Muscle of back (tissue), 11 donors: ENCODE measurements around the gene CYP19A1. TPM values are rescaled to one million over a fixed set of nuclear protein-coding genes. Genes with fewer than 3 reads are reported as not detected.

Experiments used
- DNase-seq, 3 donors: peaks; one replicate each; pipeline versions ENCODE4 v3.0.0 to v3.0.0-alpha.2; 2013
- polyA plus RNA-seq, 10 donors: library from polyadenylated mRNA; unstranded; fragments of 120-200 nt; gene quantifications; one replicate each; pipeline ENCODE4 v1.2.1, GENCODE V29; 2013; ENCODE audit not compliant: insufficient read length in 10 of 10

The CYP19A1 gene
- polyA plus RNA-seq, 10 donors = 0.42 to 1.8 (median 0.80) TPM

DNA sequence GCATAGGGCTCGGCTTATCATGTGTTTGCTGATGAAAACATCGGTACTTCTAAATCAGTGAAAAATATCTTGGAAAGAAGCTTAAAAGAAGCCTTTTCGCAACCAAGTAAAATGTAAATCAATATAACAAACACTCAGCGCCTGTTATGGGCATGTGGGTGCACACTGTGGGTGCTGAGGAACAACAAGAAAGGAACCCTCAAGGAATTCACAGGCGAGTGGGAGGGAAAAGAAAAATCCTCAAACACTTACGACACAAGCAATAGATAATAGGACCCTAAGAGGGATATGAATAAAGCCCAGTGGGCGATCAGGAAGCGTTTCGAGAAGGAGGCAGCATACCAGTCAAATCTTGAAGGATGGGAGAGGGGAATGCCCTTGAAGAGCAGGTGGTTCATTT lies 25.0 kb upstream of the CYP19A1 start:
- DNase-seq = no peak

DNA sequence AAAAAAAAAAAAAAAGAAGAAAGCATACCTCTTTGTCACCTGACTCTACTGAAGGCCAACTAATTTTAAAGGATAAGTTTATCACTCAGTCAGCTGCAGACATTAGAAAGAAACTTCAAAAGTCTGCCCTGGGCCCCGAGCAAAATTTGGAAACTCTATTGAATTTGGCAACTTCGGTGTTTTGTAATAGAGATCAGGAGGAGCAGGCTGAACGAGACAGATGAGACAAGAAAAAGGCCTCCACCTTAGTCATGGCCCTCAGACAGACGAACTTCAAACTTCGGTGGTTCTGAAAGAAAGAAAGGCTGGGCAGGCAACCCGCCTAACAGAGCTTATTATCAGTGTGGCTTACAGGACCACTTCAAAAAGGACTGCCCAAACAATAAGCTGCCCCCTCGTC lies 21.6 kb upstream of the CYP19A1 start:
- no peak for DNase-seq

DNA sequence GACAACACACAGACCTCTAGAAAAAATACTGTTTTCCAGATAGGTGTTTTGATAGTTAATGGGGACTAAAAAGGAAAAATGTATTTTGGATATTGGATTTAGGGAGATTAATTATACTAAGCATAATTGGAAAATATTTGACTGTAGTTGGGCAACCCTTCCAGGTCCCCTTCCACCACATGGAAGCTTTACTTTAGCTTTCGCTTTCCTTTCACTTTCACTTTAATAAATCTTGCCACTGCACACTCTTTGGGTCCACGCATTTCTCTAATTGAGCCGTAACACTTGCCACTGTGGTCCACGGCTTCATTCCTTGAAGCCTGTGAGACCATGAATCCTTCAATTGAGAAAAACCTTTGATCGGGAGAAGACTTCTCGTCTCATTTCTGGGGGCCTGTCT lies 18.6 kb upstream of the CYP19A1 start:
- no peak for DNase-seq

DNA sequence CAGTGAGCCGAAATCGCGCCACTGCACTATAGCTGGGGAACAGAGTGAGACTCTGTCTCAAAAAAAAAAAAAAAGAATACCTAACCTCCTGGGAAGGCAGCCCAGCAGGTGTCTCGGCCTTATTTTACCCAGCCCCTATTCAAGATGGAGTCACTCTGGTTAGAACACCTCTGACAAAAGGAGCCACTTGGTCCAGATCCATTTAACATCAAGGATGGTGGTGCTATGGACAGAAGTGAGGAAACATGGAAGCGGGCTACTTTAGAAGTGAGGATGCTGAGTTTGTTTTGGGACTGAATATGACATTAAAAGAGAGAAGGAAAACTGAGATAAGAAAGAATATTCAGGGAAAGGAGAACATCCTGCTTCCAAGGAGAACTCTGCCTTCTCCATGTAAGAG lies 17.8 kb upstream of the CYP19A1 start:
- DNase-seq = no peak

DNA sequence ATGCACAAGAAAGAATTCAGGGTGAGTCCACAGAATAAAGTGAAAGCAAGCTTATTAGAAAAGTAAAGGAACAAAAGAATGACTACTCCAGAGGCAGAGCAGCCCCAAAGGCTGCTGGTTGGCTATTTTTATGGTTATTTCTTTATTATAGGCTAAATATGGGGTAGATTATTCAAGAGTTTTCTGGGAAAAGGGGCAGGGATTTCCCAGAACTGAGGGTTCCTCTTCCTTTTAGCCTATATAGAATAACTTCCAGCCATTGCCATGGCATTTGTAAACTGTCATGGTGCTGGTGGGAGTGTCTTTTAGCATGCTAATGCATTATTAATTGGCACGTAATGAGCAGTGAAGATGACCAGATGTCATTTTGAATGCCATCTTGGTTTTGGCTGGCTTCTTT lies 16.7 kb upstream of the CYP19A1 start:
- DNase-seq = no peak

DNA sequence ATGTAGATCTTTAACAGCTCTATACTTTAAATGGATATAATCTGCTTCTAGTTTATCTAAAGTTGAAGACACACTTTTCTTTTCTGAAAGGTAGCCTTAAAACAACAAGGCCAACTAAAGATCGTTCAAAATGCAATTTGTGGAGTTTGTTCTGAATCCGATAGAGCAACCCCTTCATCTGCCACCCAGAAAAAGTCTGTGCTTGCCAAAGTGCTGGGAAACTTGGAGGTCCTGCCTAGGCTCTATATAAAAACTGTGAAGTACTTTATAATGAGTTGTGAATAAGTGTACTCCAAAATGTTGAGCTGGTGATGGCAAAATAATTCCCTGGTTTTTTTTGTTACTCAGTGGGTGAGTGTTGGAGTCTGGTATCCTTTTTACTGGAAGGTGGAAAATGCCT lies 15.6 kb upstream of the CYP19A1 start:
- DNase-seq = no peak

DNA sequence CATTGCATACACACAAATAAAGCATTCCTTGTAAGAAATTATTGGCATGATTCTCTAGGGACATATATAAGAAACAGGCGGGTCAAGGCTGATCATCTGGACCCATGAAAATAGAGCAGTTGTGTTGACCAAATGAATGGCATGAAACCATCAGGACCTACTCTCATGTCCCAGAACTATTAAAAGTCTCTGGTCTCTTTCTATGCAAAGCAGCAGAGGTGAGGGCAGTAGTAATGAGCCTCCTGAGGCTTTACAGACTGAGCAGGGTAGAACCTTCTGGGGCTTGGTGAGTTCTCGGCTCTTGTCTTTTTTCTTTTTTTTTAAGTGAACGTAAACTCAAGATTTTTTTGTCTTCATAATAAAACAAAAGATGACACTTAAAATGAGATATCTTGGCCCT lies 12.3 kb upstream of the CYP19A1 start:
- no peak for DNase-seq

DNA sequence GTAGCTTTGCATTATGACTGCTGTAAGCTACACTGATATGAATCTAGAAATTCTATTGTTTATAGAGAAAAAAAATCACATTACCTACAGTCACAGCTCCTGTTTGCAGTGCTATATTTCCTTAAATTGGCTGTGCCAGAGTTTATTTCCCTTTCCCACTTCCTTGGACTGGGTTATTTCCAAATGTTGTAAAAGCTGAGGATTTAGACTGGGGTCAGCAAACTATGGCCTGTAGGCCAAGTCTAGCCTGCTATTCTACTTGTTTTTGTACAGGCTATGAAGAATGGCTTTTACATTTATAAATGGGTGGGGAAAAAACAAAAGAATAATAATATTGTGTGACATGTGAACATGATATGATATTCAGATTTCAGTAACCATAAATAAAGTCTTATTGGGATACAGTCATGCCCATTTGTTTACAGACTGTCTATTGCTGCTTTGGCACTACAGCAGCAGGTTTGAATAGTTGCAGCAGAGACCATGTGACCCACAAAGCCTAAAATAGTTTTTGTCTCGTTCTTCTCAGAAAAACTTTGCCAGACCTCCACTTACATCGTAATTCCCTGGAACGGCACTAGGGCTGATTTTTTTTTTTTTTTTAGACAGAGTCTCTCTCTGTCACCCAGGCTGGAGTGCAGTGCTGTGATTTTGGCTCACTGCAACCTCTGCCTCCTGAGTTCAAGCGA lies 10.9 kb upstream of the CYP19A1 start:
- peak in 1 of 3 donors; percentile 61 for DNase-seq

DNA sequence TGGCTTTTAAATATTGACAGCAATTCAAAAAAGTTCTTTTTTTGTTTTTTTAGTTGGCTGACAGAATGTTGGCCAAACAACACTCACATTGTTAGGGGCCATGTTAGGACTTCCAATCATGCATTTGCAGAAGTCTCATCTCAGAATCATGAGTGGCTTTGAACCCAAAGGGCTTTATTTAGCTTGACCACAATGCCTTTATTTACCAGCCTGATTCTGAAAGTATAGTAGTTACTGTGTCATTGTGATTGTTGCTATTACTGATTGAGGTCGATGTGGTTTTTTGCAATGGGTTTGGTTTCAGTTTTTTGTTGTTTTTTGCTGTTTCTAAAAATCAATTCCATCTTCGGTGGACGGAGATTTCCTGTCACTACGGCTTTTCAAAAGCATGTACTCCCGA lies 10.3 kb upstream of the CYP19A1 start:
- no peak for DNase-seq

DNA sequence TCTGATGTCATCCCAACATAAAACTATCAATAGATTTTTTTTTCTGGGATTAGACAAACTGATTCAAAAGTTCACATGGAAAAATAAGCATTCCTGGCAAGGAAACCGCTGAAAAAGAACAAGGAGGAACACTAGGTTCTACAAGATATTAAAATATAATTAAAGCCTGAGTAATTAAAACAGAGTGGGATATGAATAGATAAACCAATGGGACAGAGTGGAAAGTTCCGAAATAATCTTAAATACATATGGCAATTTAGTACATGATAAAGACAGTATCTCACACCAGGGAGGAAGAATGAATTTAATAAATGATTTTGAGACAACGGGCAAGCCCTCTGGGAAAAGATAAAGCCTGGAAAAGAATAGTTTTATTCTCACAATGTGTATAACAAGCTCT lies 7.7 kb upstream of the CYP19A1 start:
- DNase-seq = peak in 1 of 3 donors; percentile 57

DNA sequence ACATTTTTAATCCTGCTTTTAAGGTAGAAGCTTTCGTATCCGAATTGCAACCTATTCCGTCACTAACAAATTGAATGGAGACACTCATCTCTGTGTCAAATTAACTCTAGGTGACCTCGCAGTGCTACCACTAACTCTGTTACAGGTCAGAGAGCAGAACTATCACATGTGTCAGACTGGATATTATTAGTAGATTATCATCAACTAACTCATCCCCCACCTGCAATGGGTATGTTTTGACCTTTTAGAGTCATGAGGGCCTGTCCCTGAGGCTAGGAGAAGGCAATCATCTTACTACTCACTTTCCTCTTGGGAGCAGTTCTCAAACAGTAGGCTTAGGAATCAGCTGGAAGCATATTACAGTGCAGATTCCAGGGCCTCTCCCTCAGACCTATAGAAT lies 5.1 kb upstream of the CYP19A1 start:
- no peak for DNase-seq

DNA sequence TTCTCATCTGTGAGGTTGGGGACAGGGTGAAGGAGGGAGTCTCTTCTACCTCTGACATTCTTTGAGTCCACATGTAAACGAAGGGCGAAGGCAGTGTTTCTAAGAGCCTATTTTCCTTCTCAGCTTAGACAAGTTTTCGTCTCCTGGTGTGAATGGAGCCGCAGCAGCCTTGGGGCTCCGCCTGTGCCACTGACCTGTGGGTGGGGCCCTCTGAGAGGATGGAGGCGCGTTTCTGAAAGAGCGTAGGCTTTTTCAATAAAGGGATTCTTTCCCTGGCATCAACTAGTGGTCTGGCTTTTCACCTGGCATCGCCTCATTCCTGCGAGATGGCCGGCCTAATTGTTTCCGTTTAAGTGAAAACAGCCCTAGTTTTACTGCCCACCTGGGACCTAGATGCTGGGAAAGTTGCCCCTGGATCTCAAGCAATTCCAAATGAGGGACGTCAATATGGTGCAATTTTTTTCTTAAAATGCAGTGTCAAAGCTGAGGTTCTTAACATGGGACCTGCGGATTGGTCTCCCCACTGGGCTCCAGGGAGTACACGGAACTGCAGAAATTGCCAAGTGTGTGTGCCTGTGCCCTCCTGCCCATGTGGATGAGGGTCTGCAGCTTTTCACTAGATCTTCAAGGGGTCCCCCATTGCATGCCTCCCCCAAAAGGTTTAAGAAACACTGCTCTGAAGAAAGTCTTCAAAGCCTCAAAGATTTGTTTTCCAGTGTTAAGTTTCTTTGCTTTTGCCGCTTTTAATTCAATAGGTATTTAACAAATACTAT lies 4.0 kb upstream of the CYP19A1 start:
- DNase-seq = peak in 1 of 3 donors; percentile 58

DNA sequence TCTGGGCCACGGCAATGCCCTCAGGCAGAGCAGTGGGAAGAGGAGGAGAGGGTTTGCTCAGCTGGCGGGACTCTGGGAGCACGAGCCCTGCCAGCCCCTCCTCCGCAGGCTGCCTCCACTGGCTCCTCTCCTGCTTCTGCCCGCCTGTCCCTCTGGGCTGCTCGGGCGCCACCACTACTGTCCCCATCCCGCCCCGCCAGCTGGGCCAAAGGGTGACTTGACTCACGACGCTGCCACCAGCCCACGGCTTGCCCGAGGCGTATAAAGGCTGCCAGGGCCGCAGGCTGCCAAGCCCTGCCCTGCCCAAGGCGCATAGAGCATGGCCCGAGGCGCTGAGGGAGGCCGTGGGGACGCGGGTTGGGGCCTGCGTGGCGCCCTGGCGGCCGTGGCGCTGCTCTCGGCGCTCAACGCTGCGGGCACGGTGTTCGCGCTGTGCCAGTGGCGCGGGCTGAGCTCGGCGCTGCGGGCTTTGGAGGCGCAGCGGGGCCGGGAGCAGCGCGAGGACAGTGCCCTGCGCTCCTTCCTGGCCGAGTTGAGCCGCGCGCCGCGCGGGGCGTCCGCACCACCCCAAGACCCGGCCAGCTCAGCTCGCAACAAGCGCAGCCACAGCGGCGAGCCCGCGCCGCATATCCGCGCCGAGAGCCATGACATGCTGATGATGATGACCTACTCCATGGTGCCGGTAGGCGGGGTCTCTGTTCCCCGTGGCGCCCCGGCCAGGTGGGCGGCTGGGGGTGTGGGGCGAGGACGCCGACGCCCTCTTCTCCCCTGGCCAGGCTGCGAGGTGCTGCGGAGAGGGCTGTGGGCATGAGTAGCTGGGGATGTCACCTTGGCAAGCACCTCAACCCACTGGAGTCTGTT lies 3.2 kb upstream of the CYP19A1 start, which contains the start of gene GLDN:
Gene GLDN (plus strand): TSS at position 290 of the 861 bp plus-strand sequence. CDS start 30 bp downstream, at position 320.
- peak in 2 of 3 donors; percentile 47 to 74 for DNase-seq

DNA sequence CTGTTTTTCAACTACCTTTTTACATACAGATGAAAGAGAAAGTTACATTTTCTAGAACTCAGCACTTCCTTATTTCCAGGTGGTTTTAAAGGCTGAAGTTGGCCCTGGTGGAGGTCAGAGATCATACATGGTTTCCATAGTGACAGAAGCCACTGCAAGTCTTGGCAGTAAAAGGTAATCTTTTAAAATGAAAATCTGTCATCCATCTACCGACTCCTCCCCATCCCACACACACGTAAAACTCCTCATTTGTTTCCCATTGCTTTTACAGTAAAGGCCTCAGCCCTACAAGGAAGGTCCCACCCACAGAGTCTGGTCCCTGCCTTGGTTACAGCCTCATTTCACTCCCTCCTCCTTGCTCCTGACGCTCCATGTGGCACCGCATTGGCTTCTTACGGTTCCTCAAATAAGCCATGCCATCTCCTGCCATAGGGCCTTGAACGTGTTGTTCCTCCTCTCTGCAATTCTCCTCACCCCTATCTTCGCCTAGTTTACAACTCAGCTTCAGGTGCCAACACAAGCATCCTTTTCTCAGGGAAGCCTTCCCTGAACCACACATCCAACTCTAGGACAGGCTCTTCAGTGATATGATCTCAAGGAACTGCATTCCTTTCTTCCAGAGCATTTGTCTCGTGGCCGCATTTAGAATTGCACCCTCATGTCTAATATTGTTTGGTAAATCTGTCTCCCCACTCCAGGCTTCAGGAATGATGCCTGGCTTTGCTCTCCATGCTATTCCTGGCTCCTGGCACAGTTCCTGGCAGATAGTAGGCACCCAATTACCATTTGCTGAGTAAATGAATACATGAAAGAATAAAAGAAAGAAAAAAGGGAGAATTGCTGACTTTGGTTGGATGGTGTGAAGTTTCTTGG lies 2.6 kb downstream of the CYP19A1 start:
- no peak for DNase-seq

DNA sequence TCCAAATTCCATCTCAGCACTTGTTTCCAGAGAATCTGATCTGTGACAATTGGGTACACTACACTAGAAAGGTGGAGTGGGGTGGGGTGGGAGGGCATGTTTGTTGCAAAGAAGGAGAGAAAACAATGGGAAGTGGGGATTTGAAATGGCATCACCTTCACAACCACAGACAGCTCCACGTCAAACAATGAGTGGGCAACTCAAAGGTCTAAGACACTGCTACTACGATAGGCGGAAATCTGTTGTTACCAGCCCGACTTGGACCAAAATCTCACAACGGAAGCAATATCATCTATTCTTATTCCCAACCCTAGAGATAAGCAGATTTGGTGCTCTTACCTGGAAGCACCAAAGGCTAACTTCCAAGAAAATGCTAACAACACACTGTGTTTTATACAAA lies 3.3 kb downstream of the CYP19A1 start:
- no peak for DNase-seq

DNA sequence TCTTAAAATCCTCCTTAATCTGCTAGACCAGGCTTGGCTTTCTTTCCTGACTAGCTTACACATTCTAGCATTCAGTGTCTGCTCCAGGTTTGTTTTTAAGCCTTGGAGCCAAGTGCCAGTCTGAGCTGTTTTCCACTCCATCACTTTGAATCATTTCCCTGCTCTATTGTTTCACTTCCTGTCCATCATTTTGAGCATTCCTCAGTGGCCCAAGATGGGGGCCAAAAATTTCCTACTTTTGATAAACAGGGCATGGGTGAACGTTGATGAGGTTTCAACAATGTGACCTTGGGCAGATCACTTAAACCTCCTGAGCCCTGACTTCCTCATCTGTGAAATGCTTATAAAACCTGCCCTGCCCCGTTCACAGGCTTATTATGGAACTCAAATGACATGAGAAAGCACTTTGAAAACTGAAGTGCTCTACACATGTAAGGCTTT lies 4.4 kb downstream of the CYP19A1 start:
- DNase-seq = no peak

DNA sequence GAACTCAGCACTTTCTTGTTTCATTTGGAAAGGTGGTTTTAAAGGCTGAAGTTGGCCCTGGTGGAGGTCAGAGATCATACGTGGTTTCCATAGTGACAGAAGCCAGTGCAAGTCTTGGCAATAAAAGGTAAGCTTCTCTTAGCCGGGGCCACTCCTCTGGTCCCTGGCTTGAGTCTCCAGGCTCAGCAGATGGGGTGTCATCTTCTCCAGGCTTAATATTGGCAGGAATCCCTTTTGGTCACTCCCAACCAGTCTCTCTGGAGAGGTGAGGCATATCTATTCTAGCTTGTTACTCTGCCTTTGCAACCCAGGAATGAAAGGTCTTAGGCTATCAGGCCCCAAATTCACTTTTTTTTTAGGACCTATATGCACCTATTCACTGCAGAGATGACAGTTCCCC lies 4.8 kb downstream of the CYP19A1 start:
- no peak for DNase-seq

DNA sequence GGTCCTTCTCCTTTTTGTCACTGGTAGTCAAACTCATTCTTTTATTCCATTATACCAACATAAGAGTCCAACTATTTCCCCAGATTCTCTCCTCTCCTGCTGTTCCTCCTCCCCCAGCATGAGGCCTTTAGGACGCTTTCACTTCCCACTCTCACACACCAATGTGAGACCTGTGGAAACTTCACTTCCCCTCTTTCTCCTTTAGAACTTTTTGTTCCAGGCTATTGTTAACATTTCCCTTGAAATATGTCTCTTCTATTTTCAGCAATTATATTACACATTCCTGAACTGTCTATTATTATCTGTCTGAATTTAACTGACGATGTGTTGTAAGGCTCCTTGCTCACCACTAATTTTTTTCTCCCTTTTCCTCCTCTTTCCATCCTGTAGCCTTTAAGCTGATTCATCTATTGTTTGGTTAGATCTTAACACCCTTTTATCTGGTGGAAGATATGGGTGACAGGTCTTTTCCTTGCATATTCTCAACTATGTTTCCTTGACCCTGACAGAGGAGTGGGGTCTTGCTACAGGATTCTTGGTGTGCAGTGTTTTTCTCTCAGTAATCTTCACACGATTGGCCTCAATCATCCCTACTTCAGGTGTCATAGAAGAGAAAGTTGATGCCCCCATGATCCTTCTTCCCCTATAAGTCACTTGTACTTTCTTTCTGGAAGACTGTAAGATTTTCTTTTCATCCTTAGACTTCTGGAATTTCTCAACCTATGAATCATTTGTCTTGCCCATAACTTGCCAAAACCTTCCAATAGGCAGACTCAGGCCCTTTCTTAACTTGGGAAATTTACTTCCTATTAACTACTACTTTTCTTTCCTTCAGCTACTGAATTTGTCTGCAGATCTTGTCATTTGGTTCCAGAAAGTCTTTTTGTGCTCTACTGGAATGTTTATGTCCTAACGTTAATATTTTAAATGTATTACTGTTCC lies 5.9 kb downstream of the CYP19A1 start:
- DNase-seq = no peak

DNA sequence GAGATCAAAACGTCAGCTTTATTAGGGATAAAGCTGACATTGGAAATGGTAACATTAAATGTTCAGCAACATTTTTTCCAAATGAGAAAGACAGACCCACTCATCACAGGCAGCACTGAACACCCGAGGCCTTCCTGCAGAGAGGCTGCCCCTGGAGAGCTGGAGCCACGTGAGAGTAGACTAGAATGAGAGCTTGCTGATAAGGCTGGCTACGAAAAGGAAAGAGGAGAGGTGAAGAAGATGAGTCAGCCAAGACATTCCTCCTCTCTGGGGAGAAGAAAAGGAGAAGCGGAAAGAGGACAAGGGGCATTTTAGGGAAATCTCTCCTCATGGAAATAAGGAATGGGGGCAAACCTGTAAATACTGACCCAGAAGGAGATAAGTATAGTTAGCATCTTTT lies 7.3 kb downstream of the CYP19A1 start:
- no peak for DNase-seq

DNA sequence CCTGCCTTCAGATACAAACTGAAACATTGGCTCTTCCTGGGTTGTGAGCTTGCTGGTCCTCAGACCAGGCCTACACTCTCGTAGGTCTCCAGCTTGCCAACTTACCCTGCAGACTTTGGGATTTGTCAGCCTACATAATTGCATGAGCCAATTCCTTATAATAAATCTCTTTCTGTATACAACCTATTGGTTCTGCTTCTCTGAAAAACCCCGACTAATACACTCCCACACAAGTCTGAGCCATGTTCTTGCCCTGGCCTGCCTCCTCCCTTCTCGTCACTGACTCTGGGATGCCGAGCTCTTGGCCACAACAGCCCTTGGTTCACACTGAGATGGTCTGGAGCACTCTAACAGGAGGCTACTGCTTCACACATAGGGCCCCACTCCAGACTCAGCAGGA lies 9.5 kb downstream of the CYP19A1 start:
- DNase-seq = no peak
